Heart right ventricle (tissue), 16 donors: ENCODE results near the gene STK32A. TPM values are rescaled to one million over a fixed set of nuclear protein-coding genes. Genes with fewer than 3 reads are reported as not detected.

Source experiments
- ATAC-seq, 8 donors: fragments of 200-7000 bp; cut with Tn5 transposase; one replicate each; pipeline ENCODE4 v1.9.1; 2020; ENCODE audit warnings: mild to moderate bottlenecking in 8 of 8, moderate library complexity in 8 of 8, moderate number of reproducible peaks in 1 of 8
- DNase-seq, 2 donors: peaks; one replicate each; pipeline ENCODE4 v3.0.0-alpha.2; 2020
- H3K27ac ChIP-seq, 10 donors: fragments of 200-600 bp; sonication (generic) in 2 of 10; one replicate each; pipeline versions ENCODE4 v1.5.0 to v1.8.0; 2020 to 2022; ENCODE audit warnings: mild to moderate bottlenecking in 3 of 10
- H3K27me3 ChIP-seq, 7 donors: fragments of 200-600 bp; one replicate each; pipeline ENCODE4 v1.8.0; 2021 to 2022; ENCODE audit warnings: mild to moderate bottlenecking in 2 of 7
- H3K36me3 ChIP-seq, 9 donors: fragments of 200-600 bp; sonication (generic) in 1 of 9; one replicate each; pipeline versions ENCODE4 v1.5.0 to v1.8.0; 2020 to 2022; ENCODE audit warnings: mild to moderate bottlenecking in 2 of 9
- H3K4me1 ChIP-seq, 9 donors: fragments of 200-600 bp; sonication (generic) in 1 of 9; one replicate each; pipeline versions ENCODE4 v1.5.0 to v1.8.0; 2020 to 2022; ENCODE audit warnings: mild to moderate bottlenecking in 4 of 9
- H3K4me3 ChIP-seq, 10 donors: fragments of 200-600 bp; sonication (generic) in 2 of 10; one replicate each; pipeline versions ENCODE4 v1.5.0 to v1.8.0; 2020 to 2022; ENCODE audit warnings: mild to moderate bottlenecking in 7 of 10, moderate library complexity in 2 of 10
- H3K9me3 ChIP-seq, 11 donors: fragments of 200-600 bp in 10 of 11; sonication (generic) in 2 of 11; one replicate each; pipeline versions ENCODE4 v1.5.0 to v1.8.0; 2013 to 2022; ENCODE audit warnings: mild to moderate bottlenecking in 2 of 11, control low read depth in 1 of 11, moderate library complexity in 1 of 11
- WGBS, 2 donors: extraction: QIAGEN DNeasy Blood & Tissue Kit; methylation state at CpG; one replicate each; pipeline ENCODE4 v1.1.7; 2013; ENCODE audit warnings: inconsistent platforms in 1 of 2; 5-methylcytosine and 5-hydroxymethylcytosine counted together
- intact Hi-C, 10 donors: fragments of 100-400 bp; cut with DNase I; formaldehyde crosslinking; loops; one replicate each; pipeline versions ENCODE4 v1.11.1 to v1.14.2; 2022
- polyA plus RNA-seq, 2 donors: library from polyadenylated mRNA; stranded (reverse); fragments of 200-250 nt; gene quantifications; one replicate each; pipeline ENCODE4 v1.2.3, GENCODE V29; 2013
- total RNA-seq, 10 donors: library from RNA; stranded (reverse); fragmentation: NEBNext Ultra II Directional in 3 of 10; extraction: Animal tissue kit (Norgen Biotek cat#: 25700) in 3 of 10; gene quantifications; one replicate each; pipeline versions ENCODE4 v1.2.1 to v1.2.4, GENCODE V29; 2021 to 2023
- TF ChIP-seq, protein P1 (sequence below), 9 donors: fragments of 200-600 bp; sonication (generic) in 2 of 9; IDR thresholded peaks; one replicate each; pipeline versions ENCODE4 v1.5.0 to v1.8.0; 2021 to 2022; ENCODE audit warnings: antibody characterized with exemption in 9 of 9, mild to moderate bottlenecking in 5 of 9, moderate library complexity in 1 of 9
- donor health status: Arrhythmogenic right ventricular cardiomyopathy.
- donor health status: ischemic (EF 13 %, LVEDD 7.1; RV severe dilation, severe dysfunction).
- donor health status: healthy with polysubstance abuse.
- donor health status: DM: no; HTN: yes; CAD: no.
- donor health status: DM: no; HTN: no; CAD: no.
- donor health status: ischemic (EF 25% LVEDD 6.9; RV normal size, moderate dysfunction).
- donor health status: ischemic (EF 25% LVEDD 5.7; RV mildly dilated, moderate dysfunction).
- donor health status: healthy.
- donor health status: DM: yes; HTN: yes; CAD: no.
- donor health status: Ischemic cardiomyopathy.
- donor health status: ischemic (EF 35%, LVEDD 5.7; RV mildly dilated, moderate dysfunction).
- donor health status: nonischemic (EF 11% LVEDD 7.7; RV severe dilation, severe dysfunction).
- donor health status: DM: yes; HTN: yes; CAD: no.
- donor health status: PGD.
- donor health status: ischemic (EF 29% LVEDD 5.4; RV normal size, mild dysfunction).
- donor health status: nonischemic (EF 23%, LVEDD 6.1; RV moderate dilation, normal function).

The STK32A gene
- total and polyA plus RNA-seq, 12 donors: 0.13 to 2.1 (median 0.76) TPM

DNA sequence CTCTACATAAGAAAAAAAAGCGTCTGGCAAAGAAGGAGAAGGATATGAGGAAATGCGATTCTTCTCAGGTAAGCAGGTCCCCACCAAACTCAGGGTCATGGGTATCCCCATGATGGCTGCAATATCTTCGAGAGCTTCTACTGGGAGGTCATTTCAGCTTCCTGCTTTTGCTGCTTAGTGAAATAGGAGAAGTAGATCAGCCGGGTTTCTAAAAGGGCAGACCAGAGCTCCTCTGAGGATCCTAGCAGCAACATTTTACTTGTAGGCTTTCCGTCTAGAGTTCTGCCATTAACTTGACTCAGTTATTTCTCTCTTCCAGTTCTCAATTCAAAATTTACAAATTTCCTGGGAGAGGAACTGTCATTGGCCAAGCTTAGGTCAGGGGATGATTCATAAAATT is 140.3 kb downstream of the STK32A start:
- H3K27me3 ChIP-seq: no peaks in the 10 kb centered on the region
- no peaks in the 10 kb centered on the region for H3K36me3 ChIP-seq
- H3K9me3 ChIP-seq: peaks cover 0 to 10% (median 0%) of the 10 kb centered on the region in 11 donors
- H3K4me3 ChIP-seq: no peak overlapping the region
- intact Hi-C loops: no loop called here
- DNase-seq (no peak), ATAC-seq (no peak)
- H3K27ac ChIP-seq: no peak overlapping the region
- TF ChIP-seq, protein P1, sequence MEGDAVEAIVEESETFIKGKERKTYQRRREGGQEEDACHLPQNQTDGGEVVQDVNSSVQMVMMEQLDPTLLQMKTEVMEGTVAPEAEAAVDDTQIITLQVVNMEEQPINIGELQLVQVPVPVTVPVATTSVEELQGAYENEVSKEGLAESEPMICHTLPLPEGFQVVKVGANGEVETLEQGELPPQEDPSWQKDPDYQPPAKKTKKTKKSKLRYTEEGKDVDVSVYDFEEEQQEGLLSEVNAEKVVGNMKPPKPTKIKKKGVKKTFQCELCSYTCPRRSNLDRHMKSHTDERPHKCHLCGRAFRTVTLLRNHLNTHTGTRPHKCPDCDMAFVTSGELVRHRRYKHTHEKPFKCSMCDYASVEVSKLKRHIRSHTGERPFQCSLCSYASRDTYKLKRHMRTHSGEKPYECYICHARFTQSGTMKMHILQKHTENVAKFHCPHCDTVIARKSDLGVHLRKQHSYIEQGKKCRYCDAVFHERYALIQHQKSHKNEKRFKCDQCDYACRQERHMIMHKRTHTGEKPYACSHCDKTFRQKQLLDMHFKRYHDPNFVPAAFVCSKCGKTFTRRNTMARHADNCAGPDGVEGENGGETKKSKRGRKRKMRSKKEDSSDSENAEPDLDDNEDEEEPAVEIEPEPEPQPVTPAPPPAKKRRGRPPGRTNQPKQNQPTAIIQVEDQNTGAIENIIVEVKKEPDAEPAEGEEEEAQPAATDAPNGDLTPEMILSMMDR (IDR thresholded peaks at IDR 0.05): no peak
- H3K4me1 ChIP-seq: no peaks in the 10 kb centered on the region
- 83 to 85% methylated on average over 5 of the region's 5 CpGs for WGBS, 2 donors

DNA sequence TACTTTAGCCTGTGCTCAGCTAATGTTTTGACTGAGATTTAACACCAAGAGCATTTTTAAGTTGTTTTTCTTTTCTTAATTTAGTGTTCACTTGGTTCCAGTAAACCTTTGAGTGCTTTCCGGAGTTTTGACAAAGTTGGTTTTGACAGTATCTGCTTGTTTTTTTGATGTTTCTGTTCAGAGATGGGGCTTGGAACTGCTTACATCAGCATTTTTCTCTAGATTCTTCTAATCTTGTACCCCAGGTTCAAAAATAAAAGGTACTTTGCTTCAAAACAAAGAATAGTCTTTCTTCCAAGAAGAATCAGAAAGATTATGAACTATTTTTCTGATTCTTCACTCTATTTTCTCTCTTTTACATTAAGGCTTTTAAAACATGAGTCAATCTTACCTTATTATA is 142.9 kb downstream of the STK32A start:
- WGBS, 2 donors: 93% methylated on average over 1 of the region's 1 CpG
- Histone ChIP-seq H3K4me3 (no peak overlapping the region), H3K27ac (no peak overlapping the region), H3K4me1 (no peaks in the 10 kb centered on the region), H3K36me3 (no peaks in the 10 kb centered on the region), H3K9me3 (peaks cover 0 to 10% (median 0%) of the 10 kb centered on the region in 11 donors), H3K27me3 (no peaks in the 10 kb centered on the region)
- intact Hi-C loops: no loop called here
- ATAC-seq (no peak), DNase-seq (no peak)
- TF ChIP-seq, protein P1 (IDR thresholded peaks at IDR 0.05): no peak

- Histone ChIP-seq H3K27me3 (no peaks in the 10 kb centered on the region), H3K9me3 (peaks cover 0 to 10% (median 0%) of the 10 kb centered on the region in 11 donors), H3K27ac (no peak overlapping the region), H3K4me1 (no peaks in the 10 kb centered on the region), H3K36me3 (no peaks in the 10 kb centered on the region), H3K4me3 (no peak overlapping the region)
- WGBS, 2 donors: 89 to 90% methylated on average over 3 of the region's 3 CpGs
- no peak for DNase-seq
- no peak for ATAC-seq
- TF ChIP-seq, protein P1 (IDR thresholded peaks at IDR 0.05): no peak
- intact Hi-C loops: loop anchor here in 1 of 10 donors (10.0 kb wide), 1 partner anchor 183 kb away; no protein-coding TSS in a partner anchor
Observed at GRCh38 chr5:147381555-147381954, 146.7 kb downstream of the STK32A start.

- Histone ChIP-seq H3K27me3 (no peaks in the 10 kb centered on the region), H3K27ac (peak overlapping the region in 4 of 10 donors; percentile 7 to 19 (median 16)), H3K9me3 (peaks cover 0 to 10% (median 0%) of the 10 kb centered on the region in 11 donors), H3K4me1 (no peaks in the 10 kb centered on the region), H3K4me3 (peak overlapping the region in 8 of 10 donors; percentile 23 to 45 (median 38)), H3K36me3 (no peaks in the 10 kb centered on the region)
- ATAC-seq (peak in 6 of 8 donors; percentile 12 to 71 (median 42)), DNase-seq (no peak)
- TF ChIP-seq, protein P1 (IDR thresholded peaks at IDR 0.05): no peak
- 46 to 60% methylated on average over 4 of the region's 4 CpGs for whole genome bisulfite sequencing, 2 donors
- intact Hi-C loops: loop anchor here in 1 of 10 donors (10.0 kb wide), 1 partner anchor 182 kb away; no protein-coding TSS in a partner anchor
Observed at GRCh38 chr5:147382776-147383175, 147.9 kb downstream of the STK32A start.
